ENCODE measurements around the gene ORC6.
A peak's percentile ranks its signal among the peaks of the same experiment; 100 is the strongest.

The ORC6 gene

GRCh38 chr16:46687486-46687885 lies 2.0 kb upstream of the ORC6 start:
- peaks cover 34% of the 10 kb centered on the region for H3K36me3 ChIP-seq (ENCODE audit: control insufficient read depth, low read length)
- no peak for TF ChIP-seq EZH2phosphoT487 (IDR thresholded peaks at IDR 0.05; ENCODE audit: borderline replicate concordance, low read length)
- TF ChIP-seq, protein P1, sequence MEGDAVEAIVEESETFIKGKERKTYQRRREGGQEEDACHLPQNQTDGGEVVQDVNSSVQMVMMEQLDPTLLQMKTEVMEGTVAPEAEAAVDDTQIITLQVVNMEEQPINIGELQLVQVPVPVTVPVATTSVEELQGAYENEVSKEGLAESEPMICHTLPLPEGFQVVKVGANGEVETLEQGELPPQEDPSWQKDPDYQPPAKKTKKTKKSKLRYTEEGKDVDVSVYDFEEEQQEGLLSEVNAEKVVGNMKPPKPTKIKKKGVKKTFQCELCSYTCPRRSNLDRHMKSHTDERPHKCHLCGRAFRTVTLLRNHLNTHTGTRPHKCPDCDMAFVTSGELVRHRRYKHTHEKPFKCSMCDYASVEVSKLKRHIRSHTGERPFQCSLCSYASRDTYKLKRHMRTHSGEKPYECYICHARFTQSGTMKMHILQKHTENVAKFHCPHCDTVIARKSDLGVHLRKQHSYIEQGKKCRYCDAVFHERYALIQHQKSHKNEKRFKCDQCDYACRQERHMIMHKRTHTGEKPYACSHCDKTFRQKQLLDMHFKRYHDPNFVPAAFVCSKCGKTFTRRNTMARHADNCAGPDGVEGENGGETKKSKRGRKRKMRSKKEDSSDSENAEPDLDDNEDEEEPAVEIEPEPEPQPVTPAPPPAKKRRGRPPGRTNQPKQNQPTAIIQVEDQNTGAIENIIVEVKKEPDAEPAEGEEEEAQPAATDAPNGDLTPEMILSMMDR (IDR thresholded peaks at IDR 0.05; ENCODE audit: low read depth, low read length, poor library complexity, severe bottlenecking), result no peak
- H3K9me2 ChIP-seq (replicated peaks; ENCODE audit: control insufficient read depth, low read length), result no peaks in the 10 kb centered on the region
- H3F3A ChIP-seq (ENCODE audit: control insufficient read depth, insufficient read depth), result peaks cover 11% of the 10 kb centered on the region
- H3K4me1 ChIP-seq (ENCODE audit: control insufficient read depth, low read length), result peaks cover 36% of the 10 kb centered on the region
- no peak overlapping the region for H3K27ac ChIP-seq (ENCODE audit: low read depth, low read length)
- peaks cover 51% of the 10 kb centered on the region for H4K20me1 ChIP-seq (ENCODE audit: control insufficient read depth, insufficient read depth, low read depth, low read length)
- no peaks in the 10 kb centered on the region for H3K27me3 ChIP-seq (ENCODE audit: control insufficient read depth, low read length)
- H3K4me3 ChIP-seq (ENCODE audit: low read length), result peak overlapping the region; percentile 95
- peaks cover 93% of the 10 kb centered on the region for H3K79me2 ChIP-seq (ENCODE audit: control insufficient read depth, low read length)
- no peaks in the 10 kb centered on the region for H3K9me3 ChIP-seq (ENCODE audit: control insufficient read depth, insufficient read depth, low read length)
- H3K4me2 ChIP-seq (ENCODE audit: low read length), result peak overlapping the region; percentile 83

GRCh38 chr16:46688101-46688653 lies 1.3 kb upstream of the ORC6 start:
- Histone ChIP-seq H3K27ac (ENCODE audit: low read depth, low read length) (peak overlapping the region; percentile 87), H3K79me2 (ENCODE audit: control insufficient read depth, low read length) (peaks cover 95% of the 10 kb centered on the region), H3K9me2 (replicated peaks; ENCODE audit: control insufficient read depth, low read length) (no peaks in the 10 kb centered on the region), H4K20me1 (ENCODE audit: control insufficient read depth, insufficient read depth, low read depth, low read length) (peaks cover 56% of the 10 kb centered on the region), H3K4me2 (ENCODE audit: low read length) (peak overlapping the region; percentile 83), H3K4me3 (ENCODE audit: low read length) (peak overlapping the region; percentile 95), H3F3A (ENCODE audit: control insufficient read depth, insufficient read depth) (peaks cover 14% of the 10 kb centered on the region), H3K27me3 (ENCODE audit: control insufficient read depth, low read length) (no peaks in the 10 kb centered on the region), H3K36me3 (ENCODE audit: control insufficient read depth, low read length) (peaks cover 41% of the 10 kb centered on the region), H3K4me1 (ENCODE audit: control insufficient read depth, low read length) (peaks cover 43% of the 10 kb centered on the region), H3K9me3 (ENCODE audit: control insufficient read depth, insufficient read depth, low read length) (no peaks in the 10 kb centered on the region)
- TF ChIP-seq, protein P1 (IDR thresholded peaks at IDR 0.05; ENCODE audit: low read depth, low read length, poor library complexity, severe bottlenecking), result no peak
- TF ChIP-seq EZH2phosphoT487 (IDR thresholded peaks at IDR 0.05; ENCODE audit: borderline replicate concordance, low read length), result no peak

DNA sequence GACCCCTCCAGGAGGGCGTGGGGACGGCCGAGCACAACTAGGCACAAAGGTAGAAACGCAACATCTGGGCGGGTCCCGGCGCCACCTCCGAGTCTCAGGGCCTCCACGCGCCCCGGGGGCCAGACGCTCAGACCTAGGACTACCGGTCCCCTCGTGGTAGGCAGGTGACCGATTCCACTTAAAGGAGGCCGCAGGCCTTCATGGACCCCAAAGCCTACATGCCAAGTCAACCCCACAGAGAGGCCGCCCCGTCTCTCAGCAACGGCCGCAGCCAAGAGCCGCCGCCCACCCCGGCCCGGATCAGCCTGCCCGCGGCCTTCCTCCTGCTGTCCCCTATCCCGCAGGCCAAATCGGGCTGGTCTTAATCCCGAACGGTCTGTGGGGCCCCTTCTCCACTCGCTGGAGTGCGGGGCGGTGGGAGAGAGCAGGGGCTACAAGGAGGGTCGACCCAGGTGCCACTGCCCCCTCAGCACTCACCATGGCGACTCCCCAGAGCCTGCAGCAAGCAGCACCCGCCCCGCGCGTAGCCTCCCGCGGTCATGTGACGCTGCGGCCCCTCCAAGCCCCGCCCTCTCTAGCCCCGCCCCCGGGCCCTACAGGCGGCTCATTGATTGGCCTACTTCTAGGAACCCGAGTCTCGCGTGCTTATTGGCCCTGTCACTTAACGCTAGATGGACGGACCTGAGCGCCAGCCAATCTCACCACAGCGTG lies 650 bp upstream of the ORC6 start, which contains the start of gene VPS35:
Gene VPS35 (minus strand): TSS at position 525 of the 711 bp plus-strand sequence. CDS start 45 bp downstream, at position 480.
- H3K79me2 ChIP-seq (ENCODE audit: control insufficient read depth, low read length), result peaks cover 93% of the 10 kb centered on the region
- peak within 1 kb of the TSS; percentile 87 for H3K27ac ChIP-seq (ENCODE audit: low read depth, low read length)
- TF ChIP-seq, protein P1 (IDR thresholded peaks at IDR 0.05; ENCODE audit: low read depth, low read length, poor library complexity, severe bottlenecking), result peak; percentile 66
- no peak for TF ChIP-seq EZH2phosphoT487 (IDR thresholded peaks at IDR 0.05; ENCODE audit: borderline replicate concordance, low read length)
- H4K20me1 ChIP-seq (ENCODE audit: control insufficient read depth, insufficient read depth, low read depth, low read length), result peaks cover 59% of the 10 kb centered on the region
- no peaks in the 10 kb centered on the region for H3K9me3 ChIP-seq (ENCODE audit: control insufficient read depth, insufficient read depth, low read length)
- peaks cover 16% of the 10 kb centered on the region for H3F3A ChIP-seq (ENCODE audit: control insufficient read depth, insufficient read depth)
- no peaks in the 10 kb centered on the region for H3K27me3 ChIP-seq (ENCODE audit: control insufficient read depth, low read length)
- peak within 1 kb of the TSS; percentile 83 for H3K4me2 ChIP-seq (ENCODE audit: low read length)
- H3K4me3 ChIP-seq (ENCODE audit: low read length), result peak within 1 kb of the TSS; percentile 95
- peaks cover 46% of the 10 kb centered on the region for H3K4me1 ChIP-seq (ENCODE audit: control insufficient read depth, low read length)
- peaks cover 45% of the 10 kb centered on the region for H3K36me3 ChIP-seq (ENCODE audit: control insufficient read depth, low read length)
- no peaks in the 10 kb centered on the region for H3K9me2 ChIP-seq (replicated peaks; ENCODE audit: control insufficient read depth, low read length)
